Suprapubic skin (tissue), 4 donors: ENCODE measurements around the gene ARHGEF25. TPM values are rescaled to one million over a fixed set of nuclear protein-coding genes. Genes with fewer than 3 reads are reported as not detected.

Experiments
- DNase-seq, 2 donors: peaks; one replicate each; pipeline ENCODE4 v3.0.0-alpha.2; 2019; ENCODE audit warnings: low spot score in 2 of 2
- H3K27ac ChIP-seq: fragments of 200-600 bp; sonication (generic); one replicate; pipeline ENCODE4 v1.5.1; 2019
- H3K27me3 ChIP-seq: fragments of 200-600 bp; sonication (generic); one replicate; pipeline ENCODE4 v1.5.1; 2019
- H3K36me3 ChIP-seq: fragments of 200-600 bp; sonication (generic); one replicate; pipeline ENCODE4 v1.5.1; 2019
- H3K4me1 ChIP-seq: fragments of 200-600 bp; sonication (generic); one replicate; pipeline ENCODE4 v1.5.1; 2019
- H3K4me3 ChIP-seq: fragments of 200-600 bp; sonication (generic); one replicate; pipeline ENCODE4 v1.5.1; 2019; ENCODE audit warnings: mild to moderate bottlenecking
- H3K9me3 ChIP-seq: fragments of 200-600 bp; sonication (generic); one replicate; pipeline ENCODE4 v1.5.1; 2019
- EP300 ChIP-seq: sonication (generic); formaldehyde crosslinking; IDR thresholded peaks from one replicate; pipeline ENCODE4 v1.6.1; 2017; ENCODE audit warnings: antibody characterized with exemption
- POLR2A ChIP-seq, 2 donors: fragments of 450-650 bp; IDR thresholded peaks; one replicate each; pipeline ENCODE4 v1.6.1; 2017; ENCODE audit warnings: antibody characterized with exemption in 2 of 2, mild to moderate bottlenecking in 2 of 2, moderate library complexity in 2 of 2
- POLR2AphosphoS5 ChIP-seq, 3 donors: sonication (generic); formaldehyde crosslinking; IDR thresholded peaks; one replicate each; pipeline ENCODE4 v1.6.1; 2017; ENCODE audit warnings: antibody characterized with exemption in 3 of 3
- WGBS: methylation state at CpG from one replicate; pipeline ENCODE4 v1.1.5; 2018; 5-methylcytosine and 5-hydroxymethylcytosine counted together
- total RNA-seq, 4 donors: library from RNA; depleted of rRNA; stranded (reverse); fragments of >200 nt; gene quantifications; one replicate each; pipeline ENCODE4 v1.1.0, GENCODE V29; 2016
- TF ChIP-seq, protein P1 (sequence below), 2 donors: fragments of 200-600 bp in 1 of 2; fragments of 450-650 bp in 1 of 2; sonication (generic) in 1 of 2; IDR thresholded peaks; one replicate each; pipeline ENCODE4 v1.5.1; 2016 to 2019; ENCODE audit warnings: antibody characterized with exemption in 2 of 2, mild to moderate bottlenecking in 1 of 2, moderate library complexity in 1 of 2

ARHGEF25 gene
- total RNA-seq, 4 donors from 2014 or later = 4.0 to 13.3 (median 7.9) TPM

DNA sequence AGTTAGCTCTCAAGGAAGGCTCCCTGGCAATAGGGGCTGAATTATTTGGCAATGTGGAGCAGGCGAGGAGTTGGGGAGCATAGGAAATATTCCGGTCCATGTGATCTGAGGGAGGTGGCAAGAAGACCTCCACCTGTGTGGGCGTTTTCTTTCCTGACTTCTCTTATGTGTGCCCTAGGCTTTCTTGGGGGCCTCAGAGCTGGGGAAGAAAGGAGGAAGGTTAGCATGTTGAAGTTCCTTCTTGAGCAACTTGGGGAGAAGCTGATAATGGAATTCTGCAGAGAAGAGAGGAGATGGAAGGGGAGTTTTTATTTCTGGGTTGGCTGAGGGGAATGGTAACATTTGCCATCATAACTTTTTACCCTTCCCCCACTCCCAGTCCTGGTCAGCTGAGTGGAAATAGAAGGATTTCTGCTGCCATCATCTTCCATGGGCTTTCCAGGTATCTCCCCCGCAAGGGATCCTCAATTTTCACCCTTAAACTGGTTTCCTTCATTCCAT lies 5.4 kb upstream of the ARHGEF25 start:
- WGBS = 59% methylated on average over 4 of the region's 4 CpGs
- H3K4me1 ChIP-seq = peaks cover 41% of the 10 kb centered on the region
- no peak for DNase-seq
- no peak for TF ChIP-seq POLR2A (IDR thresholded peaks at IDR 0.05)
- TF ChIP-seq POLR2AphosphoS5 (IDR thresholded peaks at IDR 0.05) = no peak
- TF ChIP-seq, protein P1, sequence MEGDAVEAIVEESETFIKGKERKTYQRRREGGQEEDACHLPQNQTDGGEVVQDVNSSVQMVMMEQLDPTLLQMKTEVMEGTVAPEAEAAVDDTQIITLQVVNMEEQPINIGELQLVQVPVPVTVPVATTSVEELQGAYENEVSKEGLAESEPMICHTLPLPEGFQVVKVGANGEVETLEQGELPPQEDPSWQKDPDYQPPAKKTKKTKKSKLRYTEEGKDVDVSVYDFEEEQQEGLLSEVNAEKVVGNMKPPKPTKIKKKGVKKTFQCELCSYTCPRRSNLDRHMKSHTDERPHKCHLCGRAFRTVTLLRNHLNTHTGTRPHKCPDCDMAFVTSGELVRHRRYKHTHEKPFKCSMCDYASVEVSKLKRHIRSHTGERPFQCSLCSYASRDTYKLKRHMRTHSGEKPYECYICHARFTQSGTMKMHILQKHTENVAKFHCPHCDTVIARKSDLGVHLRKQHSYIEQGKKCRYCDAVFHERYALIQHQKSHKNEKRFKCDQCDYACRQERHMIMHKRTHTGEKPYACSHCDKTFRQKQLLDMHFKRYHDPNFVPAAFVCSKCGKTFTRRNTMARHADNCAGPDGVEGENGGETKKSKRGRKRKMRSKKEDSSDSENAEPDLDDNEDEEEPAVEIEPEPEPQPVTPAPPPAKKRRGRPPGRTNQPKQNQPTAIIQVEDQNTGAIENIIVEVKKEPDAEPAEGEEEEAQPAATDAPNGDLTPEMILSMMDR (IDR thresholded peaks at IDR 0.05) = no peak
- no peak for TF ChIP-seq EP300
- H3K36me3 ChIP-seq = peaks cover 19% of the 10 kb centered on the region
- H3K27ac ChIP-seq = no peak overlapping the region
- no peaks in the 10 kb centered on the region for H3K9me3 ChIP-seq
- H3K27me3 ChIP-seq = peaks cover 3% of the 10 kb centered on the region
- peak overlapping the region; percentile 64 for H3K4me3 ChIP-seq

DNA sequence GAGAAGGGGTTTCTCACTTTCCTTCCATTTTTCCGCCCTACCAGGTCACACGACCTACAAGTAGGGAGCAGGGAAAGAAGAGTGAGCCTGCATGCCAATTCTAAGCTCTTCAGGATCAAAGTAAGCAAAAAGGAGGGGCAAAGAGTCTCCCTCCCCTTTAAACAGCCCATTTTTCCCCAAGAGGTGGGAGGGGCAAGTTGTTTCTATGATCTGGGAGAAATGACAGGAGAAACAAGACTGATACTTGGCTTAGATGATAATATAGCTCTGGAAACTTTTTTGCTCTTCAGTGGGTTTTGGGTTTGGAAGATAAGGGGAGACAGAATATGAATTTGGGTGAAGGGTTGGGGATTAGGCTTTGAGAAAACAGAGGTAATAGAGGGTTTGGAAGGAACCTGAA lies 4.8 kb upstream of the ARHGEF25 start:
- Histone ChIP-seq H3K9me3 (no peaks in the 10 kb centered on the region), H3K4me3 (no peak overlapping the region), H3K27ac (no peak overlapping the region), H3K4me1 (peaks cover 46% of the 10 kb centered on the region), H3K27me3 (peaks cover 8% of the 10 kb centered on the region), H3K36me3 (peaks cover 14% of the 10 kb centered on the region)
- no peak for TF ChIP-seq POLR2AphosphoS5 (IDR thresholded peaks at IDR 0.05)
- no peak for TF ChIP-seq POLR2A (IDR thresholded peaks at IDR 0.05)
- TF ChIP-seq EP300 = no peak
- TF ChIP-seq, protein P1 (IDR thresholded peaks at IDR 0.05) = no peak
- no peak for DNase-seq
- WGBS = 77% methylated on average over 2 of the region's 2 CpGs

DNA sequence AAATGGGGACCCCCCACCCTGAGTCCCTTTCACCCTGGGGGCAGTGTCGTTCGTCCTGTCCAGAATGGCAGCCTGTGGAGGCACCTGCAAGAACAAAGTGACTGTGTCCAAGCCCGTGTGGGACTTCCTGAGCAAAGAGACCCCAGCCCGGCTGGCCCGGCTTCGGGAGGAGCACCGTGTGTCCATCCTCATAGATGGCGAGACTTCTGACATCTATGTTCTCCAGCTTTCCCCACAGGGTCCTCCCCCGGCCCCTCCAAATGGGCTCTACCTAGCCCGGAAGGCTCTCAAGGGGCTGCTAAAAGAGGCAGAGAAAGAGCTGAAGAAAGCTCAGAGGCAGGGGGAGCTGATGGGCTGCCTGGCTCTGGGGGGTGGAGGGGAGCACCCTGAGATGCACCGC lies 4.4 kb upstream of the ARHGEF25 start:
- DNase-seq = no peak
- peaks cover 10% of the 10 kb centered on the region for H3K36me3 ChIP-seq
- H3K9me3 ChIP-seq = no peaks in the 10 kb centered on the region
- no peak overlapping the region for H3K27ac ChIP-seq
- peaks cover 50% of the 10 kb centered on the region for H3K4me1 ChIP-seq
- peaks cover 10% of the 10 kb centered on the region for H3K27me3 ChIP-seq
- WGBS = 87% methylated on average over 10 of the region's 11 CpGs
- no peak for TF ChIP-seq EP300
- TF ChIP-seq POLR2A (IDR thresholded peaks at IDR 0.05) = no peak
- no peak for TF ChIP-seq POLR2AphosphoS5 (IDR thresholded peaks at IDR 0.05)
- TF ChIP-seq, protein P1 (IDR thresholded peaks at IDR 0.05) = no peak
- H3K4me3 ChIP-seq = no peak overlapping the region

DNA sequence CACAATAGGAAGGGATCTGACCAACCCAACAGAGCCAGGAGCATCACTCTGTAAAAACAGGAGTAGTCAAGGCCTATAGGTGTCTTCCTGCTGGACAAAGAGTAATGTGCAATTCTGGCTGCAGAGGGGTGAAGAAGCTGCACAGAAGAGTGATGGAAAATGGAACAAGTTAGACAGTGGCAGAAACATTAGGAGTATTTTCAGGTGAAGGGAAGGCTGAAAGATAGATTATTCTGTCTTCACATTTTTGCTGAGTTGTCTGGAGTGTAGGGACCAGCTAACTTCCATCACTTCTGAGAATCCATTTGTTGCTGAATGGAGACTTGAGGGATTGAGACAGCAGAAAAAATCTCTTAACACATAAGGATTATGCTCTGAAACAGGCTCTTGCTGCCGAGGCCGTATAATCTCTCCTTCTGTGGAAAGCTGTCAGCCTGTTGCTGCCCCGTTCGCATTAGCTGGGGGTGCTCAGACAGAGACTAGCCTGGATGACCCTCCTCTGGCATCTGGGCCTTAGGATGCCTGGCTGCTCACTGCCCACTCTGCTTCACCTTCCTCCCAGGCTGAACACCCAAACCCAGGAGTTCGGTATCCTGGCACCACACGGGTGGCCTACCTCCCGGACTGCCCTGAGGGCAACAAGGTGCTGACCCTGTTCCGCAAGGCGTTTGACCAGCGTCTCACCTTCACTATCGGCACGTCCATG lies 3.1 kb upstream of the ARHGEF25 start:
- H3K27me3 ChIP-seq = peaks cover 14% of the 10 kb centered on the region
- no peak overlapping the region for H3K4me3 ChIP-seq
- TF ChIP-seq EP300 = no peak
- TF ChIP-seq, protein P1 (IDR thresholded peaks at IDR 0.05) = no peak
- no peak for TF ChIP-seq POLR2A (IDR thresholded peaks at IDR 0.05)
- TF ChIP-seq POLR2AphosphoS5 (IDR thresholded peaks at IDR 0.05) = no peak
- 90% methylated on average over 11 of the region's 12 CpGs for WGBS
- H3K9me3 ChIP-seq = no peaks in the 10 kb centered on the region
- DNase-seq = no peak
- no peak overlapping the region for H3K27ac ChIP-seq
- H3K36me3 ChIP-seq = peaks cover 4% of the 10 kb centered on the region
- H3K4me1 ChIP-seq = peaks cover 54% of the 10 kb centered on the region

DNA sequence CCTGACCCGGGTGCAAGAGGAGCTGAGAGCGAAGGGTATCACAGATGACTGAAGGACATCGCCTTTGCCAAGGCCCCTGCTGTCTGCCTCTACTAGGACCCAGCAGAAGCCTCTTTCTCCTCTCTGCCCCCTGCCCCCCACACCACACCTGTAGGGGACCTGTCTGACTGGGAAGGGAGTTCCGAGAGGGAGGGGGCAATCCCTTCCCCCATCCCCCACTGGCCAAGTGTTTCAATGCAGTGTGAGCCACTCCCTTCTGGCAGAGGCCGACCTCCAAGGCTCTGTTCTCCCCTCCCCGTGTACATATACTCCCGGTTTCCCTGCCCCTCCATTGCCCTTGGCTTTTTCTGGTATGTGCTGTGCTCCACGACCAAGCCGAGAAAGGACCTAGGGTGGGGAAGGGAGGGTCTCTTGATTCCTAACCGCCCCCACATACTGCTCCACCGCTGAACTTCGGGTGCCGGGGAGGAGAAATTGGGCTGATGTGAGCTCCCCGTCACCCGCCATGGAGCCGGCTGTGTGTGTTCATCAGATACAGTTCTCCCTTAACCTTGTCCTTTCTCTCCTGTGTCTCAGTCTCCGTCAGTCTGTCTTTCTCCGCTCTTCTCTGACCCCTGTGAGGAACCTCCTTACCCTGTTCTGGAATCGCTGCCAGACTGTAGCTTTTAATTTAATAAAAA lies 2.0 kb upstream of the ARHGEF25 start:
- peak overlapping the region; percentile 73 for H3K27ac ChIP-seq
- 56% methylated on average over 19 of the region's 19 CpGs for WGBS
- no peaks in the 10 kb centered on the region for H3K9me3 ChIP-seq
- DNase-seq = no peak
- H3K4me3 ChIP-seq = peak overlapping the region; percentile 77
- TF ChIP-seq POLR2AphosphoS5 (IDR thresholded peaks at IDR 0.05) = no peak
- no peak for TF ChIP-seq POLR2A (IDR thresholded peaks at IDR 0.05)
- no peak for TF ChIP-seq EP300
- TF ChIP-seq, protein P1 (IDR thresholded peaks at IDR 0.05) = no peak
- peaks cover 21% of the 10 kb centered on the region for H3K27me3 ChIP-seq
- peaks cover 6% of the 10 kb centered on the region for H3K36me3 ChIP-seq
- peaks cover 44% of the 10 kb centered on the region for H3K4me1 ChIP-seq
